HG03025 (cell line): ENCODE data around the gene CLEC4D.
"Not testable (repeated sequence)": the region's sequence is repeated elsewhere in the genome, so short reads cannot be mapped to it uniquely, and the experiment has no call there.

Experiments used
- ATAC-seq: cut with Tn5 transposase; IDR thresholded peaks from one replicate; pipeline ENCODE4 v1.9.1; 2021; ENCODE audit warnings: mild to moderate bottlenecking, moderate library complexity; ENCODE audit not compliant: unreplicated experiment, low FRiP score

Gene CLEC4D

DNA sequence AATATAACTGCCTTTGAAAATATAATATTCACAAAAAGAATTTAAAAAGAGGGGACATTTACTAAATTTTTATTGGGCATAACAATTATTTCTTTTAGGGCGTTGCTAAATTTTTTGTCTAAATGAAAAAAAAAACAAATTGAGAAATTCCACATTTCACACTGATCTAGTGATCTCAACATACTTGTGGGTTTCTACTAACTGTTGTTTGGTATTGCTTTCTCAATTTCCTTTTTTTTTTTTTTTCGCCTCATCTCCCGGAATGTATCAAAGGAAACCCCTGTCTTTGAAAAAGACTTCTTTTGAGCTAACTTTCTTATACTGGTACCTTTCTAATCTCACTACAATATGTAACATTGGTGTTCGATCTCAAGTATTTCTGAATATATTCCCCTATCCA is at the start of gene CLEC4D:
Gene CLEC4D, plus strand, starts transcription at position 248 of the 400 bp plus-strand sequence. CDS start 230 bp downstream, outside the sequence.
- no peak for ATAC-seq

DNA sequence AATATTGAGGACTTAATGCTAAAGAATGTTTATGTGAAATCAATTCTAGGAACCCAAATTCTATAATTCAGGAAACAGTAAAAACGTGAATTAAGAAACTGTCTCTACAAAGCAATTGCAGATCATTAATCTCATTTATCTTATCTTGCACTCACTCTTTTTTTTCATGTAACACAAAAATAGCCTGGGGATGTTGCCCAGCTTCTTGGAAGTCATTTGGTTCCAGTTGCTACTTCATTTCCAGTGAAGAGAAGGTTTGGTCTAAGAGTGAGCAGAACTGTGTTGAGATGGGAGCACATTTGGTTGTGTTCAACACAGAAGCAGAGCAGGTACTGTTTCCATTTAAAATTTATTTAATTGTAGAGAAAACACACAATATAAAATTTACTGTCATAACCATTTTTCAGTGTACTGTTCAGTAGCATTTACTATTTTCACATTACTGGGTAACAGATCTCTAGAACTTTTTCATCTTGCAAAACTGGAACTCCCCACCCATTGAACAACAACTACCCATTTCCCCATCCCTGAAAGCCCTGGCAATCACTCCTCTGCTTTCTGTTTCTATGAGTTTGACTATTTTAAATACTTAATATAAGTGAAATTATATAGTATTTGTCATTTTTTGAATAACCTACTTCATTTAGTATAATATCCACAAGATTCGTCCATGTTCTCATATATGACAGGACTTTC is 47.9 kb upstream of the CLEC4D start:
- ATAC-seq = no peak

DNA sequence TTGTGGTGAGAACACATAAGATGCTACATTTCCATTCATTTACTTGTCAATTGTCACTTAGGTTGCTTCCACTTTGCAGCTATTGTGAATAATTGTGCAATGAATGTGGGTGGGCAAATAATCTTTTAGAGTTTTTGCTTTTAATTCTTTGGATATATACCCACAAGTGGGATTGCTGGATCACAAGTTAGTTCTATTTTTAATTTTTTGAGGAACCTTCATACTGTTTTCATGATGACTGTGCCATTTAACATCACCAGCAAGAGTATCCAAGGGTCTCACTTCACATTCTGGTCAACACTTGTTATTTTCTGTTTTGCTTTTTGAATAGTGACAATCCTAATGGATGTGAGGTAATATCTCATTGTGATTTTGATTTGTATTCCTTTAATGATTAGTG is 47.1 kb upstream of the CLEC4D start:
- ATAC-seq = no peak

DNA sequence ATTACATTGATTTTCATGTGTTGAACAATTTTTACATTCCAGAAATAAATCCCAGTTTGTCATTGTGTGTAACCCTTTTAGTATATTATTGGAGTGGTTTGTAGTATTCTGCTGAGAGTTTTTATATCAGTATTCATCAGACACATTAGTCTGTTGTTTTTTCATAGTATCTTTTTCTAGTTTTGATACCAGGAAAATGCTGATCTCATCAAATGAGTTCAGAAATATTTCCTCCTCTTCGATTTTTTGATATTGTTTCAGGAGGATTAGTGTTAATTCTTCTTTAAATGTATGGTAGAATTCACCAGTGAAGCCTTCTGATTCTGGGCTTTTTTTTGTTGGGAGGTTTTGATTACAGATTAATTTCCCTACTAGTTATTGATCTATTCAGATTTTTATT is 42.2 kb upstream of the CLEC4D start:
- no peak for ATAC-seq

DNA sequence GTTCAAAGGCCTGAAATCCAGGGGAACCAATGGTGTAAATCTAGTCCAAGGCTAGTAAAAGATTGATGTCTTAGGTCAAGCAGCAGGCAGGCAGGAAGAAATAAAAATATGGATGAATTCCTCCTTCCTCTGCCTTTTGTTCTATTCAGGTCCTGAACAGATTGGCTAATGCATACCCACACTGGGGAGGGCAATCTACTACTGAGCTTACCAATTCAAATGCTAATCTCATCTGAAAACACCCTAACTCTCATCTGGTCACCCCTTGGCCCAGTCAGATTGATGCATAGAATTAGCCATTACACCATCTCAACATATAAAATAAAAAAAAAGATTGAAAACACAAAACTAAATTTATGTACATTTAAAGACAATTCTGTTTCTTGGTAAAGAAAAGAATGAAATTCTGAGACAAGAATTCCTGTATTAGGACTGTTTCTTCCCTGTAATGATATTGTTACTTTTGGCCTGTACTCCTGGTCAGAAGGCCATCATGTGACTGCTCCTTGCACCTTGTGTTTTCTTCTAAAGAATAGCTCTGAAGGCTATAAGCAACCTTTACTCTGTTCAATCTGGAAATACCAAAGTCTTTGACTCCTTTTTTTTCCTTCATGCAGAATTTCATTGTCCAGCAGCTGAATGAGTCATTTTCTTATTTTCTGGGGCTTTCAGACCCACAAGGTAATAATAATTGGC is 37.6 kb upstream of the CLEC4D start:
- no peak for ATAC-seq

DNA sequence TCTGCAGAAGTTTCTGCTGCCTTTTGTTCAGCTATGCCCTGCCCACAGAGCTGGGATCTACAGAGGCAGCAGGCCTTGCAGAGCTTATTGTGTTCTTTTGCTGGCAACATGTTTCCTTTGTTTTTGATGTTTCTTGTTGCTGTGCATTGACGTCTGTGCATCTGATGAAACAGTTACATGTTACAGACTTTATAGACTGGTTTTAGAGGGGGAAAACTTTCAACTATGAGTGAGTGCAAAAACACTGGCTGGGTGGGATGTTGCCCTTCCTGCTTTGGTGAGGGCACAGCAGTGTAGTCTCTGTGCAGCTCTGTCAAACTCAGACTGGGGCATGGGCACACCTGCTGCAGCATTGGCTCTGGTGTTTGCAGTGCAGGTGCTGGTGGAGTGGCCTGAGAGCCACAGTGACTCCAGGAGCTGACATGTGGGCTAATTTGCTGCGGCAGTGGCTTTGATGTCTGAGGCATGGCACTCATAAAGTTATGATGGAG is 30.7 kb upstream of the CLEC4D start:
- ATAC-seq = no peak

DNA sequence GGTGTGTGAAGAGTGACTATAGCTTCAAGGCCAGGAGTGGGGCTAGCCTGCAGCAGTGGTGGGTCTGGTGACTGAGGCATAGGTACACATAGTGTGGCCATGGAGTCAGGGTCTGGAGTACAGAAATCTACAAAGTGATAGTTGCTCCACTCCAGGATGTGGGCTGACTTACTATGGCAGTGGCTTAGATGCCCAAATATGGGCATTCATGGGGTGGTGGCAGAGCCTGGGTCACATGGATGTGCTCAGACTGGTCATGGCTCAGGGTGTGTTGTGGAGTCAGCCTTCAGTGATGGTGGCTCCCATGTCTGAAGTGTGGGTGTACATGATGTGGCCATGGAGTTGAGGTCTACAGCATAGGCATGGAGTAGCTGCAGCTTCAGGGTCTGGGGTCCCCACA is 30.2 kb upstream of the CLEC4D start:
- ATAC-seq = no peak

DNA sequence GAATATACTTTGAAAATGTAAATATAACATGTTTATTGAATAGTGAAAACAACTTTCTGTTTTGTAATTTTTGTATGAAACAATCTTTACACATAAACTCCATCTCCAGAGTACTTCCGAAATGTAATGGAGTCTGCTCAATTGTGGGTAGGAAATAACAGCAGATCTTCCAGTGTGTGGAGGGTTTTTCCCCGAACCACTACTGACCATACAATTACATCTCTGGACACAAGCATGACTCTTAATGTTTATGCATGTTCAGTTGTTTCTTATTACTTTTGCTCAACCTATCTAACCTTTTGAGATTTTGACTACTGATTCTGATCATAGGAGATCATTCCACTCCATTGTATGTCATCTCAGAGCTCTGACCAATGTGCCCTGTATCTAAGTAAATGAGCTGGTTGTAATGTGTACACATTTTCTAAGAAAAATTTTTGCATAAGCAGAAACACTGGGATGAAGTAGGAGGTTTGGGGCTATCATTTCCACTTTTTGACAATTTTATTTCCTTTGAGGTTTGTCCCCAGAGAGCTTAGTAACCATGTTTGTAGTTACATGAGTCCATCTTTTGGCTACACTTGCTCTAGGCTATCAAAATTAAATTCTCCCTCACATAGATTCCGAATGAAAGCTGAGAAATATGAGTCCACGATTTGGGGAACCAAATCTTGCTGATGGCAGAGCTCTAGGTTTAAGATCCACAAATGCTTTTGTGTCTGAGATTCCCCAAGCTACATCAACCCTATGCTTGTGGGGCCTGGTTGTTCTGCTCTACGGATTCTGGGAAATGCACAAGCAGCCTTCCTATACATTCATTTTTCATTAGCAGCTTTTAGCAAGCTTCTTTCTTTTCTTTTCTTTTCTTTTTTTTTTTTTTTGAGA is 21.4 kb upstream of the CLEC4D start:
- ATAC-seq = no peak

DNA sequence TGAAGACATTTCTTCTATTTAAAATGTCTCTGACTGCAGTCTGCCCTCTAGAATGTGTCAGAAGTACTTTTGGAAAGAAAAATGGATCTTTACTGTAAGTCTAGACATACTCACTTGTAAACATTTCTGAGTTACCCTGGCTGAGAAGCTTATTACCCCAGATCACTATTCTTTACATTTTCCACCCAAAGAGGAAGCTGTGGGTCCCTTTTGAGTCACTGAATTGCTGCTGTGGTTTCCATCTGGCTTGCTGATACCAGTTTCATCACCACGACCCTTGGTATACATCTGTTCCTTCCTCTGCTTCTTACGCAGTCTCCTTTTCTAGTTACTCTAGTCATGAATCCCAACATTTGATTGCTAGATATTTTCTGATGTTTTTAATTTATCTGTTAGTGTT is 20.2 kb upstream of the CLEC4D start:
- ATAC-seq = peak; percentile 96

DNA sequence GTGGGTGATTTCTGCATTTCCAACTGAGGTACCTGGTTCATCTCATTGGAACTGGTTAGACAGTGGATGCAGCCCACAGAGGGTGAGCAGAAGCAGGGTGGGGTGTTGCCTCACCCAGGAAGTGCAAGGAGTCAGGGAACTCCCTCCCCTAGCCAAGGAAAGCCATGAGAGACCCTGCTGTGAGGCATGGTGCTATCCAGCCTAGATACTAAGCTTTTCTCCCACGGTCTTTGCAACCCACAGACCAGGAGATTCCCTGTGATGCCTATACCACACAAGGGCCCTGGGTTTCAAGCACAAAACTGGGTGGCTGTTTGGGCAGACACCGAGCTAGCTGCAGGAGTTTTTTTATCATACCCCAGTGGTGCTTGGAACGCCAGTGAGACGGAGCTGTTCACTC is 17.6 kb upstream of the CLEC4D start:
- not testable (repeated sequence) for ATAC-seq

DNA sequence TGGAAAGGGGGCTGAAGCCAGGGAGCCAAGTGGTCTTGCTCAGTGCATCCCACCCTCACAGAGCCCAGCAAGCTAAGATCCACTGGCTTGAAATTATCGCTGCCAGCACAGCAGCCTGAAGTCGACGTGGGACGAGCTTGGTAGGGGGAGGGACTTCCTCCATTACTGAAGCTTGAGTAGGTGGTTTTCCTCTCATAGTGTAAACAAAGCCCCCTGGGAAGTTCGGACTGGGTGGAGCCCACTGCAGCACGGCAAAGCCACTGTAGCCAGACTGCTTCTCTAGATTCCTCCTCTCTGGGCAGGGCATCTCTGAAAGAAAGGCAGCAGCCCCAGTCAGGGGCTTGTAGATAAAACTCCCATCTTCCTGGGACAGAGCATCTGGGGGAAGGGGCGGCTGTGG is 17.2 kb upstream of the CLEC4D start:
- ATAC-seq = not testable (repeated sequence)

DNA sequence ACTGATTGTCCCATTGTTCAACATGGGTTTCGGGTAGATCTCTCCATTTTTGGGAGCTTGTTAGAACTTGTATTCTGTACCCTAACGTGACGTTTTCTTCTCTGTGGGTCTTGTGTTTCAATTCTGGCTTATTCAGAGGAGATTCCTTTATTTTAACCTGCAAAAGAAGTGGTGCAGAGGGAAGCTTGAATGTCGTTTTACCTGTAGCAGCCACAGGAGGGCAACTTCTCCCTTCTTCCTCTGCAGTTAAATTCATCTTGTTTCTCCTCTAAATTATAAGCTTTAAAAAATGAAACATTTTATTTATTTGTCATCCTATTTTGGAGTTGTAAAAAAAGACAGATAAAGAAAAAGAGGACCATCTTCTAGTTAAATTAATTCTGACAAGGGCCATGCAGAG is 13.7 kb upstream of the CLEC4D start:
- no peak for ATAC-seq

DNA sequence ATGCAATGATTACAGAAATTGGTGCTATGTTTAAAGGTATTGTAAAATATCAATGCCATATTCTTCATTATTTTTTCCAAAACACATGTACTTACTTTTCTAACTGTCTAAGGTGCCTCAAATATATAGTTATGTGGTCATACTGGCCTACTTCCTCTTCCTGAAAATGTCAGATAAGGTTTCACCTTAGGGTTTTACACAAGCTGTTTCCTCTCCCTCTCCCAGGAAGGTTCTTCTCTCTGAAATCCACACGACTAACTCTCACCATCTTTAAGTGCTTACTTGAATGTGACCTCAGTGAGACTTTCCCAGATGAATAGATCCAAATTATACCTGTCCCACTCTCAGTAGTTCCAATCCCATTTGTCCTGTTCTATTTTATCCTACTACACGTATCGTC is 11.6 kb upstream of the CLEC4D start:
- ATAC-seq = no peak

DNA sequence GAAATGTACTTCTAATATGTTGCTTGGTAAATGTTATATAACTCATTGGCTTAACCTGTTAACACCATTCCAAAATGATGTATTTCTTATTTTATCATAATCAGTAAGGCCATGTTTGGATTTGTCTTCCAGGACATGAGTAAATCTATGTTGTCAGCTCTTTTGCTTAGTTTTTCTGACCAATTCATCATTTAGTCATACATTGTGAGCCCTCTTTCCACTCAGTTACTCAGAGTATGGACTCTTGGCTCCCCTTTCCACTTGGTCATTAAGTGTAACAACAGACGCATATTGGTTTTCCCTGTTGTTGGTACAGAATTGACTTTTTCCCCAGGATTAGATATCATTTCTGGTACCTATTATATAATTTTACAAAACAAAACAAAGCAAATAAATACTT is 9.0 kb upstream of the CLEC4D start:
- no peak for ATAC-seq

DNA sequence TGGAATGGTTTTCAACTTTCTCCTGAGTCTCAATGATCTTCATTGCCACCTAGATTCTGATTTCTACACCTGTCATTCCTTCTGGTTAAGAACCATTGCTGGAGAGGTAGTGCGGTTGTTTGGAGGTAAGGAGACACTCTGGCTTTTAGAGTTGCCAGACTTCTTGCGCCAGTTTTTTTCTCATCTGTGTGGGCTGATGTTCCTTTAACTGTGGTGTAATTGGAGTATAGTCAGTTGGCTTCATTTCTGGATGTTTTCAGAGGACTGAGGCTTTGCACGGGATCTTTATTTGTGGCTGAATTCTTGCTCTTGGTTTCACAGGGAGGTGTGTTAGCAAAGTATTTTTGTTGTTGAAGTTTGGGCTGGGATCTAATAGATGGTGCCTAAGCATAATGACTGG is 5.7 kb upstream of the CLEC4D start:
- no peak for ATAC-seq

DNA sequence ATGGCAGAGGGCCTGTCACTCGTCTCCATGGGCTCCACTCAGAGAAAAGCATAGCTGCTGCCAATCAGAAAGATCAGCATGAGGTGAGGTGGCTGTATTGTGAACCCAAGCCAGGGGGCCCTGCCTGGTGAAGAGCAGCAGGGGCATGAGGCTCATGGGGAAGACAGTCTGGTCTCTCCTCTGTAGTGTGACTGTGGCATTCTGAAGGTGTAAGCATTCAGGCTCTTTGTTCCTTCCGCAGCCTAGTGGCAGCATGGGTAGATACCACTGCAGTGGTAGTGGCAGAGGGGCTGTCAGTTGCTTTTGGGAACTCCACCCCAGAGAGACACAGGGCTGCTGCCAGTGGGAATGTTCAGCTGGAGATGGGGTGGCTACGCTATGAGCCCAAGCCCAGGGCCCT is 5.1 kb upstream of the CLEC4D start:
- no peak for ATAC-seq

DNA sequence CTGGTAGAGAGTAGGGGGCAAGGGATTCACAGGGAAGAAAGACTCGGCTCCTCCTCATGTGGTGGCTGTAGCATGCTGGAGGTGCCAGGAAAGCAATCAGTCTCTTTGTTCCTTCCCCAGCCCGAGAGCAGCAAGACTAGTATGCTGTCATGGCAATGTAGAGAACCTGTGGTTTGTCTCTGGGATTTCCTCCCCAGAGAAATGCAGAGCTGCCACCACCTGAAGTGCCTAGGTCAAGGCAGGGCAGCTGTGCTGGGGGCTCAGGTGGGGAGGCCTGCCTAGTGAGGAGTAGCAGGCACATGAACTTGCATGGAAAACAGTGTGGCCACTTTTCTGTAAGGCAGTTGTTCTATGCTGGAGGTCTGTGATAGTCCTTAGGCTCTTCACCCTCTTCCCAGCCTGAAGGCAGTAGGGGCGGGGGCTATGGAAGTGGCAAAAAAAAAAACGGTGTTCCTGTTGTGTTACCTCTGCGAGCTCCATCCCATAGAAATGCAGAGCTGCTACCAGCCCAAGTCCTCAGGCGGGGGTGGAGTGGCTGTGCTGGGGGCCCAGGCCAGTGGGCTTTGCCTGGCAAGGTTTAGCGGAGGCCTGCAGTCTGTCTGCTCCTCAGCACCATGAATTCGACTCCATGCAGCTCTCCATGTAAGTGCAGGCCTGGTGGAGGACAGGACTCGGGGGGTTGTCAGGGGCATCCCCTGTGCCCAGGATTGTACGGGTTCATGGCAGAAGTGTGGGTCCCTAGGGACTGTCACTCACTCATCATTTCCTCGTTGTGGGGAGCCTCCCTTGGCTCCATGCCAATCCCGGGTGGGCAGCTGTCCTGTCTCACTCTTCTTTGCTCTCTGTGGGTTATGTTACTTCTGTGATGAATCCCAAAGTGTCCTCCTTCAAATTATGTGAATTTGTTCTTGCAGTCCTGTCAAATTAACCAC is 4.1 kb upstream of the CLEC4D start:
- ATAC-seq = no peak

DNA sequence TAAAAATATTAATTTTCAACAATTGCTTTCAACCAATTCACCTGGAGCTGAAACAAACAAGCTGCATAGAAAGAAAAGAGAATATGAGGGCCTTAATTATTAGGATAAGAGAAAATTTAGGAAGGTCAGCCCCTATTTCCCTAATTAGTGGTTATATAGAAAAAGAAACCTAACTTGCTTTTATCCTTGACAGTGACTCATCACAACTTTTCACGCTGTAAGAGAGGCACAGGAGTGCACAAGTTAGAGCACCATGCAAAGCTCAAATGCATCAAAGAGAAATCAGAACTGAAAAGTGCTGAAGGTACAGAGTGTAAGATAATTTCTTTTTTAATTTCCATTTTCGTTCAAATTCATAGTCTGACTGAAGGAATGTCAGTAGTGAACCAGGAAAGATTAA is 4.7 kb downstream of the CLEC4D start:
- no peak for ATAC-seq

DNA sequence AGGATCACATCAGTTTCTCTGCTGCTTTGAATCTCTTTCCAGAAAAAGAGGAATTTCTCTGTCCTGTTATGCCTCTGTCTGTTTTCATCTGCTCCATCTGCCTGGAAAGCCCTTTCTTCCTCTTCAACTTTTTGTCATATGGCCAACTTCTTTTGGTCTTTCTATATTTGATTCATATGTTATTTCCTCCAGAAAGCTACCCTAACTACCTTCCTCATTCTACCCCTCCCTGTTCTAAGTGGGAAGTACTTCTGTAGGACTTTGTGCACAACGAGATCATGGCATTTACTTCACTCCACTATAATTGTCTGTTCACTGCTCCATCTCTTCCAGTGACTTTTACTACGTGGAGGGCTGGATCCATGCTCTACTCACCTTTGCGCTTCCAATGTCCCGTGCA is 5.9 kb downstream of the CLEC4D start:
- no peak for ATAC-seq
